Posterior cingulate gyrus (tissue), 11 donors: ENCODE data around the gene MANEA.
"Not testable (repeated sequence)": the region's sequence is repeated elsewhere in the genome, so short reads cannot be mapped to it uniquely, and the experiment has no call there.

Experiments
- DNase-seq, 10 donors: peaks; one replicate each; pipeline versions ENCODE4 v3.0.0 to v3.0.0-alpha.2; 2020 to 2021; ENCODE audit warnings: mixed read lengths in 3 of 10
- intact Hi-C: fragments of 100-400 bp; cut with DNase I; formaldehyde crosslinking; loops from one replicate; pipeline ENCODE4 v1.15.1; 2023

Gene MANEA, protein sequence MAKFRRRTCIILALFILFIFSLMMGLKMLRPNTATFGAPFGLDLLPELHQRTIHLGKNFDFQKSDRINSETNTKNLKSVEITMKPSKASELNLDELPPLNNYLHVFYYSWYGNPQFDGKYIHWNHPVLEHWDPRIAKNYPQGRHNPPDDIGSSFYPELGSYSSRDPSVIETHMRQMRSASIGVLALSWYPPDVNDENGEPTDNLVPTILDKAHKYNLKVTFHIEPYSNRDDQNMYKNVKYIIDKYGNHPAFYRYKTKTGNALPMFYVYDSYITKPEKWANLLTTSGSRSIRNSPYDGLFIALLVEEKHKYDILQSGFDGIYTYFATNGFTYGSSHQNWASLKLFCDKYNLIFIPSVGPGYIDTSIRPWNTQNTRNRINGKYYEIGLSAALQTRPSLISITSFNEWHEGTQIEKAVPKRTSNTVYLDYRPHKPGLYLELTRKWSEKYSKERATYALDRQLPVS

GRCh38 chr6:95577304-95578105 lies at the start of gene MANEA:
Gene MANEA, plus strand, starts transcription at chr6:95577535. Its CDS starts 8,905 bp downstream, at chr6:95586440.
- intact Hi-C loops, result no loop called here
- DNase-seq, result peak; percentile 61 to 97 (median 75)

GRCh38 chr6:95529762-95530161 lies 47.6 kb upstream of the MANEA start:
- no peak for DNase-seq
- intact Hi-C loops, result no loop called here

DNA sequence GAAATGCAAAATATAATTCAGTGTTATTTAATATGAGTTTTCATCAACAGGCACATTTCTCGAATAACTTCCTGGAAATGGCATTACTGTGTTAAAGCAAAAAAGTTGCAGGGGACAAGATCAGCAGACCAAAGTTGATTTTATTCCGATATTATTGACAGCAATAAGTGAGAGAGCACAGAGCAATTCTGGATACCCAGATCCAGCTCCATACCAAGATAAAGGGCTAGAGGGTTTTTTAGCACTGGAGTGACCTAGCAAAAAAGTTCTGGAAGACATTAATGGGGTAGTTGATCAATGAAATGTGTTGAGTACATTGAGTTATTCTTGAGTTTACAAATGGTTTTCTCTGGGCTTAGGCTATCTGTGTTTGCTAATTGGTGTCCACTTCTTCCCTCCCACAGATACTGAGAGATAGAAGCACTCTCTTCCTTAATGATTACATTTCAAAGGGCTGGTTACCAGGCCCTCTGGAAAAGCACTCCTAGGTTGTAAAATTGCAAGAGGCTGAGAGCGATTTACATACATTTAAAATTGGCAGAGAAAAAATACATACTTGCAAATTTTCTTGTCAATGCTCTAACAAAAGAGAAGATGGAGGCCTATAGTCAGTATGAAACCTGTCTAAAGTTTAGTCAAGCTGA lies 47.0 kb upstream of the MANEA start:
- intact Hi-C loops, result no loop called here
- no peak for DNase-seq

GRCh38 chr6:95543798-95544197 lies 33.5 kb upstream of the MANEA start:
- intact Hi-C loops, result no loop called here
- no peak for DNase-seq

- DNase-seq, result no peak
- intact Hi-C loops, result no loop called here
These were observed 32.7 kb upstream of the MANEA start for GRCh38 chr6:95544517-95545225.

DNA sequence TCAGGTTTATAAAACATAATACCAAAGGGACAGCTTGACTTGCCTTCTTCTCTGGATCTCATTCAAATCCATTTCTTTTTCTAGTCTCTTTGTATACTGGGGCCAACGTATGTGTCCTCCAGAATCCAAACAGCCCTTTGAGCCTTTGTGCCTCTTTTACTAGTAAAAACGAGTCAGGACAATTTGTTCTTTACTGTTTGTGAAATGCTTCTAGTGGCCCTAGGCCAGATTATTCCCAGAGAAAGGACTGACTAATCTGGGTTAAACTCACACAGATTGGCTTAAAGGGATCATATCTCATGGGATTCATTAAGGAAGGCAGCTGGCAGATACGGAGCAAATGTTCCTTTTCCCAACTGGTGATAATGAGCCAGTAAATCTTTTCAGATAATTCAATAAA lies 32.1 kb upstream of the MANEA start:
- intact Hi-C loops, result no loop called here
- DNase-seq, result no peak

DNA sequence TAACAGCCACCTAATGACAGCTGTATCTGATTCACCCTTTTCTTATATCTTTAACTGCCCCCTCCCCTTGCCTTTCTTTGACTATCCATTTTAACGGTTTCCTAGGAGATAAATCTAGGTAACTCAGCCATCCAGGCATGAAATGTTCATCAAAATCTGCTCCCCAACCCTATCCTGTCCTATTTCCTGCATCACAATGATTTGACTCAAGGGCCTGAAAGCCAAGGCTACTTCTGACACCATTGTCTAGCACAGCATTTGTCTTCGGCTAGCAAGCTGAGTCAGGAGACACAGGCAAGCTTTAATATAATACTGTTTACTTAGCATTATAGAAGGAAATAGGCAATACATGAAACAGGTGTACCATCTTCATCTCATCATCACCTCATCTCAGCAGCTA lies 31.6 kb upstream of the MANEA start:
- no peak for DNase-seq
- intact Hi-C loops, result no loop called here

DNA sequence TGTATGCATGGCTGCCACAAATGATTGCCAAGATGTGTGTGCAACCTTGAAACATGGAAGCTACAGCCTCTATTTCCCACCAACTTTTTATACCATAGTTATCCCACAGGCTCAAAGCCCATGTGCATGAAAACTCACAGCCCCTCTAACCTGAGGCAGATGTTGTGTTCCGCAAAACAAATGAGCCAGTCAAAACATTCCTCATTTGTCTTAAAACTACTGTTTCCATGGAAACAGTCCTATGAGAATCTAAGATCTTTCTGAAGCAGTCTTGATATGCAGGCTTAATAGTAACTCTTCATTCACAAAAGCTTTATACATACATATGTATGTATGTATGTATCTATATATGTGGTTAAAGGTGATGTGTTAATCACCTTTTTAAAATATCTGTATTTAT lies 31.2 kb upstream of the MANEA start:
- DNase-seq, result no peak
- intact Hi-C loops, result no loop called here

DNA sequence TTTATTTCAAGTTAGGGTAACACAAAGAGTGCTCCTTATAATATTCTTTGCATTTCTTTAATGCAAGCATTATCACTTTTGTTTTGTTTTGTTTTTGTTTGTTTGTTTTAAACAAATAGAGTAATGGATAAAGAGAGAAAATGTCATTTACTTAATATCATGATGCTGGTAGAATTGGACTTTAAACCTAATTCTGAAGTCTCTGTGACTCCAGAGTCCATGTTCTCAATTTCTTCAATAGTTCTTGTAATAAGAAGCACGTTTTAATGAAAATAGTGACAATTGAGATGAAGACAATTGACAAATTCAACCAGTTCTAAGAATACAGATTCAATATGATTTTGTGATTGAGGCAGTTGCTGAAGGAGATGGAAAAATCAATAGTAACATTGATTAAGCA lies 30.3 kb upstream of the MANEA start:
- no peak for DNase-seq
- intact Hi-C loops, result no loop called here

- no peak for DNase-seq
- intact Hi-C loops, result no loop called here
These were observed 29.0 kb upstream of the MANEA start for GRCh38 chr6:95548188-95548786.

GRCh38 chr6:95551678-95552324 lies 25.5 kb upstream of the MANEA start:
- intact Hi-C loops, result no loop called here
- DNase-seq, result no peak

DNA sequence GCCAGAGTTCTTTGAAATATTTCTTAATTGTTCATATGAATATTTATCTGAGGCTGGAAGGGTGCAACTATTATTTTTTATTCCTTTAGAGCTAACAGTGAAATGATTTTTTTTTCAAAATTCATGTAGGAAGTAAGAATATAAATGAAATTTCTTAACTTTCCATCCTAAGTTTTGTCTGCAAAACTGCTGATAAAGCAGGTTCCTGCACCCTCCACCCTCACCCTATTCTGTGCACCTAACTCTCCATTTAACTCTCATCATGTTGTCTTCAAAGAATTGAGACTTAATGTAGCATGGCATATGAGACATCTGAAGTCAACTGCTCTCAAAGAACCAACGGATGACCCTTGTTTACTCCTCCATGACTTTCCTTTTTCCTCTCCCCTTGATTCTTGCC lies 23.5 kb upstream of the MANEA start:
- no peak for DNase-seq
- intact Hi-C loops, result no loop called here

- DNase-seq, intact Hi-C loops: not testable (repeated sequence)
These were observed 16.4 kb upstream of the MANEA start for GRCh38 chr6:95560956-95561355.

GRCh38 chr6:95569560-95569959 lies 7.8 kb upstream of the MANEA start:
- no peak for DNase-seq
- intact Hi-C loops, result no loop called here

DNA sequence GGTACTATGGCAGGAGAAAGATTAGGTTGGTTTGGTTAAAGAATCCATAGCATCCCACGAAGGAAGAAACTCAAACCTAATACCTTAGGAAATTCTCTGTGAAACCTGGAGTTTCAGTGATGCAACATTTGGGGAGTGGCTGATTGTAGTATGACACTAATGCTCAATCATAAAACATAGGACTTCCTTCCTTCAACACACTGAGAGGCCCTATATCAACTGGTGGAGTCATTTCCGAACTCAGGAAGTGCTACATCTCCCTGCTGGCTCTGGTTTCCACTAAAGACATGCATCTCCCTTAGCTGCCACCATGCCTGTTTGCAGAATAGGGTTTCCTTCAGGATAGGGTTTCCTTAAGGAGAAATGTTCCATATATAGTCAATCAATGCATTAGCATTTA lies 5.2 kb upstream of the MANEA start:
- intact Hi-C loops, result no loop called here

GRCh38 chr6:95574811-95575210 lies 2.5 kb upstream of the MANEA start:
- no peak for DNase-seq

More for the DNA sequence above, 5.2 kb upstream of the MANEA start:
- no peak for DNase-seq

DNA sequence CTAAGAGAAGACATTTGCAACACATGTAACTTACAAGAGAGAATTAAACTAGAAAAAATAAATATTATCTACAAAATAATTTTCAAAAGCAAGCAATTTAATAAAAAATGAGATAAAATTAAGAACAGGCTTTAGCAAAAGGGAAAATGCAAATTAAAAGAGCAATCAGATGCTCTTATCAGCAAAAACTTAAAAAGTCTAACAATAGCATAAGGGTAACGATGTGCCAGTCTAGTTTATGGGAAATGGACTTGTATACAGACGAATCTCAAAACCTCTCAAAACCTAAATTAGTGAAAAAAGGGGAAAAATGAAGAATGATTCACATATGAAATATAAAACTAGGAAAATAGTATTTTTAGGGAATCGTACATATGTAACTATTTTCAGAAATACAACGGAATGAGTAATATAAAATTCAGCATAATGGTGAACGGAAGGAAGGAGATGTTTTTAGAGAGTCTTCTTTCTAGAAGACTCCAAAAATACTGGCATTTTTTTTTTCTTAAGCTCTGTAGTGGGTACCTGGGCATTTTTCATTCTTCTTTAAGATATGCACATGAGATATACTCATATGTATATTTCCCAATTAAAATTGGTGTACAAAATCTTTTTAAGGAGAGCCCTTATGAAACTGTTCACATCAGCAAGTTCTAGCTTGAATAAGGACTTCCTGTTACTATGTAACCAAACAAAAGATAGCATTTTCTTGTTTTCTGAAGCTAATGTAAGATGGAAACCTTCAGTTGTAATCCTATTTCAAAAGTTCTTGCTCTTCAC lies 927 bp upstream of the MANEA start:
- intact Hi-C loops, result no loop called here
- DNase-seq, result no peak

More at GRCh38 chr6:95574811-95575210, 2.5 kb upstream of the MANEA start:
- intact Hi-C loops, result no loop called here

DNA sequence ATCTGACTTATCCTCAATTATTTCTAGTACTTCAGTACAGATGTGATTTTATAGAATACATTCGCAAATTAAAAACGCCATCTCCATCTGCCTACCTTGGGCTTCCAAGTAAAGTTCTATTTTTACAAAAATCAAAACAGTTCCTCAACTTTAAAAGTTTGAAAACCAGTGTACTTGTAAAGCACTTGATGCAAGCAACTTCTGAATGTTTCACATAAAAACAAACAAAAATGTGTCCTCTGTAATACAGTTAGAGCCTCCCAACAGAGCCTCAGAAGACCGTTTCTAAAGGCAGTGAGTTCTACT lies 384 bp upstream of the MANEA start:
- intact Hi-C loops, result no loop called here
- DNase-seq, result no peak

- intact Hi-C loops, result no loop called here
- peak in 2 of 10 donors; percentile 17 to 27 for DNase-seq
These were observed 723 bp downstream of the MANEA start for GRCh38 chr6:95578106-95578410.
